GM18505 (cell line): ENCODE measurements around the gene CSTF2T.

Experiments used
- ATAC-seq: cut with Tn5 transposase; IDR thresholded peaks from one replicate; pipeline ENCODE4 v1.9.1; 2021; ENCODE audit not compliant: unreplicated experiment
- POLR2A ChIP-seq: IDR thresholded peaks from 4 replicates; pipeline ENCODE4 v1.6.1; 2011; ENCODE audit warnings: borderline replicate concordance; ENCODE audit not compliant: insufficient read depth, insufficient read length; ENCODE audit errors: extremely low read depth

The CSTF2T gene

GRCh38 chr10:51651063-51651462 is 48.3 kb downstream of the CSTF2T start:
- TF ChIP-seq POLR2A: no peak
- no peak for ATAC-seq

DNA sequence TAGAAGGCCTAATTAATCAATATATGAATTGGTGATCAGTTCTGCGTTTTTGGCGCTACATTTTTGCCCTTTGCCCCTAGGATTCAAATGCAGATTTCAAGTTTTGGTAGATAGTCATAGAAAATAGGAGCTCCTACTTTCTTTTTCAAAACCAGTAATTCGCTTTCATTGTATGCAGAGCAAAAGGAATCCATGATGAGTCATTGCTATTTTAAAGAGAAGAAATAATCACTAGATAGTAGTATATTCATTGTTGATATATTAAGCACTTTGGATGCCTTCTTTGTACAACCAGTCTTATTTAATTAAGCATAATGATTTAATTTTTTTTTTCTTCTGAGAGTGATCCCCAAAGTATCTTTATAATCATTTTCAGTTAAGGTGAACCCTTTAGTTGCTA is 50.3 kb downstream of the CSTF2T start:
- ATAC-seq: no peak
- TF ChIP-seq POLR2A: no peak
